Ovary (tissue), 9 donors: ENCODE data around the gene PRPF8. TPM values are rescaled to one million over a fixed set of nuclear protein-coding genes. Genes with fewer than 3 reads are reported as not detected.

Source experiments
- DNase-seq, 5 donors: peaks; one replicate each; pipeline ENCODE4 v3.0.0-alpha.2; 2019 to 2020
- H3K27ac ChIP-seq, 2 donors: fragments of 200-600 bp; one replicate each; pipeline versions ENCODE4 v1.5.1 to v1.8.0; 2019 to 2022
- H3K27me3 ChIP-seq: fragments of 200-600 bp; one replicate; pipeline ENCODE4 v1.8.0; 2022
- H3K36me3 ChIP-seq: fragments of 200-600 bp; sonication (generic); one replicate; pipeline ENCODE4 v1.5.1; 2019
- H3K4me1 ChIP-seq: one replicate; pipeline ENCODE4 v1.8.1; 2013; ENCODE audit warnings: mild to moderate bottlenecking, moderate library complexity; ENCODE audit not compliant: insufficient read depth
- H3K4me3 ChIP-seq: fragments of 200-600 bp; sonication (generic); one replicate; pipeline ENCODE4 v1.5.1; 2017
- H3K9me3 ChIP-seq, 2 donors: fragments of 200-600 bp in 1 of 2; sonication (generic) in 1 of 2; one replicate each; pipeline versions ENCODE4 v1.5.1 to v1.8.1; 2013 to 2019; ENCODE audit warnings: mild to moderate bottlenecking in 1 of 2, moderate library complexity in 1 of 2
- CTCF ChIP-seq, 3 donors: fragments of 450-650 bp in 2 of 3; fragments of 200-600 bp in 1 of 3; IDR thresholded peaks; one replicate each; pipeline versions ENCODE4 v1.5.1 to v1.8.0; 2016 to 2022; ENCODE audit warnings: antibody characterized with exemption in 3 of 3, mild to moderate bottlenecking in 1 of 3
- EP300 ChIP-seq: sonication (generic); formaldehyde crosslinking; IDR thresholded peaks from one replicate; pipeline ENCODE4 v1.6.1; 2017; ENCODE audit warnings: antibody characterized with exemption
- POLR2A ChIP-seq: fragments of 450-650 bp; IDR thresholded peaks from one replicate; pipeline ENCODE4 v1.6.1; 2017; ENCODE audit warnings: antibody characterized with exemption, mild to moderate bottlenecking, moderate library complexity
- WGBS, 3 donors: extraction: QIAGEN DNeasy Blood & Tissue Kit in 1 of 3; methylation state at CpG; one replicate each; pipeline versions ENCODE4 v1.1.5 to v1.1.7; 2013 to 2017; 5-methylcytosine and 5-hydroxymethylcytosine counted together
- intact Hi-C, 4 donors: fragments of 100-400 bp; cut with DNase I; formaldehyde crosslinking; loops; one replicate each; pipeline versions ENCODE4 v1.11.0 to v1.15.1; 2022 to 2023
- polyA plus RNA-seq, 2 donors: library from polyadenylated mRNA; stranded (reverse); fragments of 200-250 nt in 1 of 2; fragments of 350-450 nt in 1 of 2; fragmentation: Illumina TruSeq in 1 of 2; extraction: RNeasy Lipid Tissue Mini Kit (QIAGEN cat#74804) in 1 of 2; gene quantifications; one replicate each; pipeline ENCODE4 v1.2.3, GENCODE V29; 2013 to 2014
- total RNA-seq, 7 donors: library from RNA; depleted of rRNA in 2 of 7; stranded (reverse); fragments of >200 nt in 2 of 7; fragmentation: NEBNext Ultra II Directional in 3 of 7; extraction: Animal tissue kit (Norgen Biotek cat#: 25700) in 3 of 7; gene quantifications; one replicate each; pipeline versions ENCODE4 v1.1.0 to v1.2.4, GENCODE V29; 2016 to 2023
- donor health status: DM: no; HTN: no; CAD: no; lungs with moderate emphysema.
- donor health status: DM: no; HTN: no; CAD: no.
- donor health status: Bipolar disorder and iron deficiency.
- donor health status: DM: yes; HTN: yes; CAD: no.
- donor health status: DM: no; HTN: no; CAD: no.
- donor health status: DM: yes; HTN: yes; CAD: no.

Gene PRPF8
- total and polyA plus RNA-seq, 9 donors: 146 to 379 (median 276) TPM

- intact Hi-C loops: loop anchor here in 2 of 4 donors (10.0 kb wide), 2 partner anchors 142 to 148 kb away; no protein-coding TSS in a partner anchor
- WGBS, 3 donors: 0% methylated on average over 13 of the region's 13 CpGs
- no peaks in the 10 kb centered on the region for H3K36me3 ChIP-seq
- peak; percentile 88 to 95 (median 90) for DNase-seq
- H3K4me3 ChIP-seq: peak overlapping the region; percentile 55
- no peaks in the 10 kb centered on the region for H3K27me3 ChIP-seq
- H3K4me1 ChIP-seq: peaks cover 18% of the 10 kb centered on the region
- H3K27ac ChIP-seq: peak overlapping the region; percentile 96 to 100
- no peaks in the 10 kb centered on the region for H3K9me3 ChIP-seq
- peak; percentile 72 for TF ChIP-seq POLR2A
- TF ChIP-seq CTCF (IDR thresholded peaks at IDR 0.05): peak in 1 of 3 donors; percentile 32
- TF ChIP-seq EP300: peak; percentile 53
Observed at GRCh38 chr17:1716912-1717695, 32.4 kb upstream of the PRPF8 start.

- DNase-seq: peak; percentile 100
- Histone ChIP-seq H3K9me3 (no peaks in the 10 kb centered on the region), H3K36me3 (no peaks in the 10 kb centered on the region), H3K4me1 (peaks cover 18% of the 10 kb centered on the region), H3K27ac (peak overlapping the region; percentile 96 to 100), H3K27me3 (no peaks in the 10 kb centered on the region), H3K4me3 (peak overlapping the region; percentile 73)
- intact Hi-C loops: loop anchor here in 2 of 4 donors (10.0 kb wide), 2 partner anchors 141 to 149 kb away; no protein-coding TSS in a partner anchor
- TF ChIP-seq POLR2A (peak; percentile 100), CTCF (IDR thresholded peaks at IDR 0.05) (peak in 1 of 3 donors; percentile 19), EP300 (peak; percentile 65)
- 0 to 1% (median 1%) methylated on average over 62 to 70 of the region's 70 CpGs for WGBS, 3 donors
Observed at GRCh38 chr17:1716076-1716911, 31.6 kb upstream of the PRPF8 start.

- intact Hi-C loops: loop anchor here in 3 of 4 donors (2.0 to 10.0 kb wide), 3 partner anchors 67 to 149 kb away; no protein-coding TSS in a partner anchor
- no peak for TF ChIP-seq EP300
- no peak for TF ChIP-seq CTCF (IDR thresholded peaks at IDR 0.05)
- no peak for TF ChIP-seq POLR2A
- Histone ChIP-seq H3K9me3 (no peaks in the 10 kb centered on the region), H3K36me3 (no peaks in the 10 kb centered on the region), H3K27ac (peak overlapping the region; percentile 95 to 98), H3K4me3 (peak overlapping the region; percentile 73), H3K27me3 (no peaks in the 10 kb centered on the region), H3K4me1 (peaks cover 18% of the 10 kb centered on the region)
- WGBS, 3 donors: 0 to 1% methylated on average over 17 to 23 of the region's 23 CpGs; no CpG with 5 or more reads in 1 of the 3 donors
- no peak for DNase-seq
Observed at GRCh38 chr17:1715803-1716075, 31.1 kb upstream of the PRPF8 start.

- Histone ChIP-seq H3K9me3 (no peaks in the 10 kb centered on the region), H3K27me3 (no peaks in the 10 kb centered on the region), H3K36me3 (no peaks in the 10 kb centered on the region), H3K27ac (peak overlapping the region; percentile 95 to 98), H3K4me3 (peak overlapping the region; percentile 73), H3K4me1 (peaks cover 19% of the 10 kb centered on the region)
- TF ChIP-seq CTCF (IDR thresholded peaks at IDR 0.05): no peak
- TF ChIP-seq EP300: no peak
- TF ChIP-seq POLR2A: peak; percentile 72
- peak; percentile 90 to 95 (median 92) for DNase-seq
- WGBS, 3 donors: 0 to 1% (median 0%) methylated on average over 28 to 32 of the region's 32 CpGs
- intact Hi-C loops: loop anchor here (2.0 to 10.0 kb wide), 5 partner anchors 38 to 312 kb away; partner anchors contain the start of gene RTN4RL1 (in 1 of the 4)
Observed at GRCh38 chr17:1714980-1715802, 30.5 kb upstream of the PRPF8 start.
